H1 (cell line): Measurements from ENCODE around the gene DCAF6. TPM values are rescaled to one million over a fixed set of nuclear protein-coding genes. Genes with fewer than 3 reads are reported as not detected.

Experiments used
- CTCF ChIA-PET: fragments of 300-600 bp; sonication (Branson Sonifier 250); formaldehyde crosslinking; loops from one replicate; lab custom pipeline; 2021; ENCODE audit not compliant: partially characterized antibody; lab: Charles Lee
- POLR2A ChIA-PET: fragments of 300-600 bp; sonication (Branson Sonifier 250); formaldehyde crosslinking; loops from one replicate; lab custom pipeline; 2021; ENCODE audit warnings: inconsistent platforms; ENCODE audit not compliant: partially characterized antibody; lab: Charles Lee
- DNase-seq, 2 experiments: peaks; one replicate each; pipeline versions ENCODE4 v3.0.0 to v3.0.0-alpha.2; 2010 to 2022; ENCODE audit warnings: low spot score in 2 of 2, low read depth in 1 of 2, mixed read lengths in 1 of 2
- FAIRE-seq: peaks from 2 replicates; lab custom pipeline; 2011; peaks lifted over from hg19 to GRCh38; lab: Jason Lieb, UNC
- H2AFZ ChIP-seq: 2 replicates; pipeline ENCODE4 v1.8.1; 2012; ENCODE audit warnings: low read length, inconsistent platforms
- H2AK5ac ChIP-seq: 2 replicates; pipeline ENCODE4 v1.6.1; 2013; ENCODE audit warnings: low read depth, low read length
- H2BK120ac ChIP-seq: replicated peaks from 2 replicates; pipeline ENCODE3; 2013; ENCODE audit warnings: low read depth, low read length, inconsistent platforms
- H2BK12ac ChIP-seq: 2 replicates; pipeline ENCODE4 v1.6.1; 2013; ENCODE audit warnings: low read depth, low read length
- H2BK15ac ChIP-seq: 2 replicates; pipeline ENCODE4 v1.6.1; 2013; ENCODE audit warnings: low read length
- H2BK20ac ChIP-seq: 2 replicates; pipeline ENCODE4 v1.6.1; 2013; ENCODE audit warnings: low read length
- H2BK5ac ChIP-seq: 2 replicates; pipeline ENCODE4 v1.6.1; 2013; ENCODE audit warnings: low read depth, low read length
- H3K14ac ChIP-seq: 2 replicates; pipeline ENCODE4 v1.6.1; 2013; ENCODE audit warnings: inconsistent platforms; ENCODE audit not compliant: insufficient read length
- H3K18ac ChIP-seq: 2 replicates; pipeline ENCODE4 v1.6.1; 2013; ENCODE audit warnings: low read length; ENCODE audit errors: extremely low read depth
- H3K23ac ChIP-seq: 2 replicates; pipeline ENCODE4 v1.6.1; 2013; ENCODE audit warnings: inconsistent platforms; ENCODE audit not compliant: insufficient read length
- H3K23me2 ChIP-seq: 2 replicates; pipeline ENCODE4 v1.6.1; 2013; ENCODE audit warnings: low read depth, low read length
- H3K27ac ChIP-seq: 2 replicates; pipeline ENCODE4 v1.6.1; 2011; ENCODE audit warnings: low read depth, low read length, inconsistent platforms
- H3K27me3 ChIP-seq, 4 experiments: replicated peaks in 1 of 4; 1 replicate in 1 of 4; 2 replicates in 3 of 4; pipeline versions ENCODE4 v1.6.1 to v1.8.1; 2011 to 2013; ENCODE audit warnings: low read length in 3 of 4, mild to moderate bottlenecking in 3 of 4, inconsistent platforms in 2 of 4, mixed read lengths in 2 of 4, moderate library complexity in 1 of 4; ENCODE audit not compliant: control insufficient read depth in 3 of 4, insufficient read depth in 3 of 4; ENCODE audit errors: extremely low read depth in 1 of 4
- H3K36me3 ChIP-seq, 4 experiments: 2 replicates each; pipeline versions ENCODE4 v1.6.1 to v1.8.1; 2011 to 2013; ENCODE audit warnings: mild to moderate bottlenecking in 4 of 4, low read length in 3 of 4, moderate library complexity in 2 of 4, control low read depth in 1 of 4, inconsistent platforms in 1 of 4; ENCODE audit not compliant: insufficient read depth in 4 of 4, control insufficient read depth in 2 of 4
- H3K4ac ChIP-seq: replicated peaks from 2 replicates; pipeline ENCODE3; 2013; ENCODE audit warnings: low read length, low read depth, mixed read lengths, inconsistent platforms; ENCODE audit not compliant: insufficient read length
- H3K4me1 ChIP-seq, 4 experiments: replicated peaks in 1 of 4; 1 replicate in 1 of 4; 2 replicates in 3 of 4; pipeline versions ENCODE4 v1.6.1 to v1.8.1; 2011 to 2013; ENCODE audit warnings: low read length in 3 of 4, inconsistent platforms in 2 of 4, mixed read lengths in 1 of 4; ENCODE audit not compliant: insufficient read depth in 4 of 4, control insufficient read depth in 3 of 4
- H3K4me2 ChIP-seq, 2 experiments: 2 replicates each; pipeline versions ENCODE4 v1.6.1 to v1.8.1; 2011 to 2013; ENCODE audit warnings: low read depth in 2 of 2, low read length in 2 of 2, control low read depth in 1 of 2, inconsistent platforms in 1 of 2, mild to moderate bottlenecking in 1 of 2; ENCODE audit not compliant: insufficient read depth in 1 of 2
- H3K4me3 ChIP-seq, 4 experiments: fragments of 200-600, 300-600 bp in 1 of 4; sonication (generic), shearing (Covaris generic), sonication (Bioruptor Twin) in 1 of 4; 2 replicates each; pipeline versions ENCODE4 v1.5.1 to v1.8.1; 2011 to 2016; ENCODE audit warnings: low read length in 4 of 4, low read depth in 3 of 4, control low read depth in 2 of 4, inconsistent platforms in 2 of 4, mild to moderate bottlenecking in 2 of 4, mixed read lengths in 1 of 4, moderate library complexity in 1 of 4; ENCODE audit not compliant: insufficient read depth in 2 of 4; ENCODE audit errors: extremely low read depth in 1 of 4
- H3K56ac ChIP-seq: replicated peaks from 2 replicates; pipeline ENCODE3; 2013; ENCODE audit warnings: low read depth, mild to moderate bottlenecking, mixed read lengths, low read length, inconsistent platforms; ENCODE audit not compliant: insufficient read length
- H3K79me1 ChIP-seq: 2 replicates; pipeline ENCODE4 v1.6.1; 2013; ENCODE audit warnings: low read depth, low read length, control low read depth
- H3K79me2 ChIP-seq, 2 experiments: 2 replicates each; pipeline versions ENCODE4 v1.6.1 to v1.8.1; 2012 to 2013; ENCODE audit warnings: low read length in 2 of 2, mild to moderate bottlenecking in 2 of 2, inconsistent platforms in 1 of 2; ENCODE audit not compliant: insufficient read depth in 2 of 2, control insufficient read depth in 1 of 2
- H3K9ac ChIP-seq, 4 experiments: replicated peaks in 1 of 4; 1 replicate in 1 of 4; 2 replicates in 3 of 4; pipeline versions ENCODE4 v1.6.1 to v1.8.1; 2011 to 2013; ENCODE audit warnings: low read depth in 3 of 4, low read length in 3 of 4, control low read depth in 2 of 4, mild to moderate bottlenecking in 2 of 4, moderate library complexity in 2 of 4, inconsistent platforms in 1 of 4; ENCODE audit errors: extremely low read depth in 1 of 4
- H3K9me3 ChIP-seq, 2 experiments: 2 replicates each; pipeline versions ENCODE4 v1.6.1 to v1.8.1; 2012 to 2013; ENCODE audit warnings: mild to moderate bottlenecking in 2 of 2, moderate library complexity in 2 of 2, control low read depth in 1 of 2, inconsistent platforms in 1 of 2, low read depth in 1 of 2, low read length in 1 of 2, mixed read lengths in 1 of 2; ENCODE audit not compliant: insufficient read depth in 2 of 2
- H4K20me1 ChIP-seq, 2 experiments: replicated peaks in 1 of 2; 2 replicates each; pipeline versions ENCODE3 to v1.8.1; 2011 to 2013; ENCODE audit warnings: inconsistent platforms in 2 of 2, low read length in 2 of 2, mild to moderate bottlenecking in 1 of 2; ENCODE audit not compliant: insufficient read depth in 2 of 2, control insufficient read depth in 1 of 2
- H4K5ac ChIP-seq: 2 replicates; pipeline ENCODE4 v1.6.1; 2013; ENCODE audit warnings: low read length, low read depth, mixed read lengths, inconsistent platforms; ENCODE audit not compliant: insufficient read length
- H4K8ac ChIP-seq: 2 replicates; pipeline ENCODE4 v1.8.0; 2013; ENCODE audit warnings: mild to moderate bottlenecking, moderate library complexity, low read length, inconsistent platforms; ENCODE audit not compliant: insufficient read depth; ENCODE audit errors: extremely low read depth
- H4K91ac ChIP-seq: replicated peaks from 2 replicates; pipeline ENCODE3; 2013; ENCODE audit warnings: low read length, mixed read lengths, inconsistent platforms; ENCODE audit not compliant: insufficient read length
- SP2 ChIP-seq: IDR thresholded peaks from 2 replicates; pipeline ENCODE4 v1.6.1; 2012; ENCODE audit warnings: mild to moderate bottlenecking, low read length, inconsistent platforms
- WGBS, 2 experiments: shearing (Covaris generic) in 1 of 2; methylation state at CpG; one replicate each; pipeline versions ENCODE4 v1.1.6 to v1.1.7; 2013 to 2015; ENCODE audit warnings: low lambda C conversion rate in 2 of 2, mixed read lengths in 2 of 2, inconsistent platforms in 1 of 2, low coverage in 1 of 2, missing lambda C conversion rate in 1 of 2; ENCODE audit not compliant: insufficient replicate concordance in 2 of 2, insufficient coverage in 1 of 2, insufficient read length in 1 of 2; ENCODE audit errors: extremely low coverage in 1 of 2, missing lambda C conversion rate in 1 of 2; 5-methylcytosine and 5-hydroxymethylcytosine counted together
- polyA plus RNA-seq, 7 experiments: library from polyadenylated mRNA; depleted of rRNA in 3 of 7; stranded (reverse) in 5 of 7; unstranded in 2 of 7; fragments of >200 nt in 5 of 7; fragments of 200-250 nt in 2 of 7; gene quantifications; 1 replicate in 5 of 7; 2 replicates in 1 of 7; 4 replicates in 1 of 7; pipeline versions ENCODE4 v1.2.1 to v1.2.3, GENCODE V29; 2011 to 2013; ENCODE audit warnings: missing spikeins in 2 of 7, mixed read lengths in 2 of 7
- total RNA-seq: library from RNA; stranded (reverse); fragmentation: NEBNext Ultra II Directional; extraction: Animal tissue kit (Norgen Biotek cat#: 25700); gene quantifications from 2 replicates; pipeline ENCODE4 v1.2.1, GENCODE V29; 2021

DCAF6 gene
- total and polyA plus RNA-seq, 2 of the 8 experiments (the other 6 are each of a cell fraction or from before 2014, with no cell fraction given) = 12.3 to 17.4 TPM

- H3K4ac ChIP-seq = no peak overlapping the region
- H3K27me3 ChIP-seq = no peaks in the 10 kb centered on the region
- no peak overlapping the region for H2BK20ac ChIP-seq
- H3K9me3 ChIP-seq = no peaks in the 10 kb centered on the region
- H3K36me3 ChIP-seq = peaks cover 0 to 2% (median 0%) of the 10 kb centered on the region in 4 experiments; a peak in 1 of 8 replicates
- H2AFZ ChIP-seq = no peak overlapping the region
- no peak overlapping the region for H3K4me3 ChIP-seq
- CTCF ChIA-PET = interaction anchor here (1.3 to 2.8 kb wide), 2 partner anchors 29 to 83 kb away, joined by 3 to 14 read pairs; no protein-coding TSS in a partner anchor
- no peak overlapping the region for H3K23ac ChIP-seq
- H2AK5ac ChIP-seq = no peak overlapping the region
- H2BK5ac ChIP-seq = no peak overlapping the region
- no peaks in the 10 kb centered on the region for H3K79me1 ChIP-seq
- H3K23me2 ChIP-seq = no peaks in the 10 kb centered on the region
- no peak overlapping the region for H4K8ac ChIP-seq
- no peak for TF ChIP-seq SP2
- TF ChIP-seq, all 59 proteins: peak for 0
- no peak overlapping the region for H2BK120ac ChIP-seq
- 92% methylated on average over 2 of the region's 2 CpGs; no CpG with 5 or more reads in 1 of the 2 experiments for WGBS, 2 experiments
- no peaks in the 10 kb centered on the region for H4K20me1 ChIP-seq
- H3K18ac ChIP-seq = no peak overlapping the region
- no peak overlapping the region for H2BK12ac ChIP-seq
- H3K27ac ChIP-seq = no peak overlapping the region
- H2BK15ac ChIP-seq = no peak overlapping the region
- H4K91ac ChIP-seq = no peak overlapping the region
- no peak overlapping the region for H3K4me2 ChIP-seq
- H3K56ac ChIP-seq = no peak overlapping the region
- H4K5ac ChIP-seq = no peak overlapping the region
- DNase-seq = no peak
- POLR2A ChIA-PET = interaction anchor here (1.2 kb wide), 2 partner anchors 10 to 117 kb away, joined by 3 to 4 read pairs; partner anchors contain the start of genes DCAF6 and MPC2
- no peaks in the 10 kb centered on the region for H3K4me1 ChIP-seq
- H3K9ac ChIP-seq = no peak overlapping the region
- no peak overlapping the region for H3K14ac ChIP-seq
- no peak for FAIRE-seq
- no peaks in the 10 kb centered on the region for H3K79me2 ChIP-seq
Measured at GRCh38 chr1:168053681-168054080, 117.2 kb downstream of the DCAF6 start.
